IMR-90 (cell line): Measurements from ENCODE around the gene TSEN54. TPM values are rescaled to one million over a fixed set of nuclear protein-coding genes. Genes with fewer than 3 reads are reported as not detected.

Experiments used
- ATAC-seq: fragments of 200-7000 bp; cut with Tn5 transposase; 2 replicates; pipeline ENCODE4 v1.9.1; 2020; ENCODE audit warnings: low read depth, mild to moderate bottlenecking, moderate library complexity
- BruUV-seq: library from RNA; stranded (reverse); fragments of 400-500 nt; replicated peaks from 2 replicates; lab custom pipeline; 2021; lab: Mats Ljungman, UMichigan
- CTCF ChIA-PET: fragments of 300-600 bp; formaldehyde crosslinking; extraction: SDS; loops from one replicate; lab custom pipeline; 2021; ENCODE audit warnings: antibody characterized with exemption; lab: Yijun Ruan, JAX
- POLR2A ChIA-PET: fragments of 300-600 bp; sonication (Branson Sonifier 250); formaldehyde crosslinking; loops from one replicate; lab custom pipeline; 2022; ENCODE audit warnings: antibody characterized with exemption; ENCODE audit not compliant: unreplicated experiment; lab: Charles Lee
- DNase-seq: peaks from one replicate; pipeline ENCODE4 v3.0.0; 2013
- H2AFZ ChIP-seq: replicated peaks from 2 replicates; pipeline ENCODE3; 2013; ENCODE audit warnings: low read length, mild to moderate bottlenecking; ENCODE audit not compliant: poor library complexity
- H2AK5ac ChIP-seq: 2 replicates; pipeline ENCODE4 v1.6.1; 2013; ENCODE audit warnings: low read depth, low read length, inconsistent platforms
- H2AK9ac ChIP-seq: replicated peaks from 2 replicates; pipeline ENCODE3; 2013; ENCODE audit warnings: mild to moderate bottlenecking, low read depth, low read length, moderate library complexity; ENCODE audit not compliant: poor library complexity
- H2BK120ac ChIP-seq: 2 replicates; pipeline ENCODE4 v1.6.1; 2013; ENCODE audit warnings: low read depth, low read length, inconsistent platforms
- H2BK15ac ChIP-seq: 3 replicates; pipeline ENCODE4 v1.6.1; 2013; ENCODE audit warnings: low read depth, low read length, inconsistent platforms
- H2BK20ac ChIP-seq: 2 replicates; pipeline ENCODE4 v1.6.1; 2013; ENCODE audit warnings: low read depth, mild to moderate bottlenecking, inconsistent platforms, low read length, moderate library complexity
- H2BK5ac ChIP-seq: 2 replicates; pipeline ENCODE4 v1.6.1; 2013; ENCODE audit warnings: mild to moderate bottlenecking, low read depth, low read length, inconsistent platforms; ENCODE audit not compliant: poor library complexity, severe bottlenecking
- H3K14ac ChIP-seq: replicated peaks from 2 replicates; pipeline ENCODE4 v1.6.1; 2013; ENCODE audit warnings: low read depth, low read length, inconsistent platforms
- H3K18ac ChIP-seq: 2 replicates; pipeline ENCODE4 v1.6.1; 2013; ENCODE audit warnings: low read depth, low read length, control low read depth
- H3K23ac ChIP-seq: 2 replicates; pipeline ENCODE4 v1.6.1; 2013; ENCODE audit warnings: low read depth, low read length, inconsistent platforms
- H3K27ac ChIP-seq: 2 replicates; pipeline ENCODE4 v1.5.1; 2013; ENCODE audit warnings: mild to moderate bottlenecking, control low read depth, low read length; ENCODE audit not compliant: insufficient read depth
- H3K27me3 ChIP-seq: 2 replicates; pipeline ENCODE4 v1.6.1; 2013; ENCODE audit warnings: low read length; ENCODE audit not compliant: control insufficient read depth, insufficient read depth
- H3K36me3 ChIP-seq: 2 replicates; pipeline ENCODE4 v1.6.1; 2013; ENCODE audit warnings: low read length, mixed read lengths; ENCODE audit not compliant: control insufficient read depth, insufficient read depth
- H3K4ac ChIP-seq: 2 replicates; pipeline ENCODE4 v1.6.1; 2013; ENCODE audit warnings: low read depth, low read length, inconsistent platforms
- H3K4me1 ChIP-seq: 2 replicates; pipeline ENCODE4 v1.6.1; 2013; ENCODE audit warnings: low read length, mixed read lengths; ENCODE audit not compliant: control insufficient read depth, insufficient read depth
- H3K4me2 ChIP-seq: 2 replicates; pipeline ENCODE4 v1.6.1; 2013; ENCODE audit warnings: low read depth, mild to moderate bottlenecking, control low read depth, low read length, moderate library complexity
- H3K4me3 ChIP-seq: 2 replicates; pipeline ENCODE4 v1.5.1; 2013; ENCODE audit warnings: low read depth, mild to moderate bottlenecking, control low read depth, low read length, moderate library complexity; ENCODE audit not compliant: insufficient read depth
- H3K56ac ChIP-seq: 2 replicates; pipeline ENCODE4 v1.6.1; 2013; ENCODE audit warnings: low read length, inconsistent platforms; ENCODE audit not compliant: insufficient read depth; ENCODE audit errors: extremely low read depth
- H3K79me1 ChIP-seq, 2 experiments: 2 replicates each; pipeline ENCODE4 v1.6.1; 2013; ENCODE audit warnings: low read length in 2 of 2, inconsistent platforms in 1 of 2, low read depth in 1 of 2
- H3K9ac ChIP-seq: 2 replicates; pipeline ENCODE4 v1.6.1; 2013; ENCODE audit warnings: low read depth, low read length, control low read depth
- H3K9me1 ChIP-seq: 2 replicates; pipeline ENCODE4 v1.6.1; 2013; ENCODE audit warnings: low read length, inconsistent platforms; ENCODE audit not compliant: insufficient read depth
- H3K9me3 ChIP-seq: 2 replicates; pipeline ENCODE4 v1.6.1; 2013; ENCODE audit warnings: low read length; ENCODE audit not compliant: control insufficient read depth, insufficient read depth
- H4K20me1 ChIP-seq: 2 replicates; pipeline ENCODE4 v1.6.1; 2013; ENCODE audit warnings: low read length, inconsistent platforms; ENCODE audit not compliant: insufficient read depth
- H4K5ac ChIP-seq: 2 replicates; pipeline ENCODE4 v1.6.1; 2013; ENCODE audit warnings: mild to moderate bottlenecking, low read depth, low read length, control low read depth
- H4K8ac ChIP-seq, 2 experiments: 2 replicates each; pipeline ENCODE4 v1.6.1; 2013; ENCODE audit warnings: low read depth in 2 of 2, low read length in 2 of 2, control low read depth in 1 of 2, inconsistent platforms in 1 of 2
- H4K91ac ChIP-seq: 2 replicates; pipeline ENCODE4 v1.6.1; 2013; ENCODE audit warnings: low read depth, low read length, inconsistent platforms; ENCODE audit not compliant: insufficient read depth
- CHD1 ChIP-seq: IDR thresholded peaks from 2 replicates; pipeline ENCODE4 v1.6.1; 2012; ENCODE audit warnings: low read depth, low read length, improper control_type of control experiment
- POLR2A ChIP-seq: IDR thresholded peaks from 2 replicates; pipeline ENCODE4 v1.6.1; 2012; ENCODE audit warnings: mild to moderate bottlenecking, low read depth, low read length
- SMC3 ChIP-seq: fragments of 150-350 bp; IDR thresholded peaks from 2 replicates; pipeline ENCODE4 v1.6.1; 2016; ENCODE audit warnings: low read depth, mild to moderate bottlenecking, antibody characterized with exemption, low read length, moderate library complexity
- WGBS, 2 experiments: methylation state at CpG; one replicate each; pipeline versions ENCODE4 v1.1.5 to v1.1.7; 2013; ENCODE audit warnings: missing lambda C conversion rate in 2 of 2; ENCODE audit not compliant: insufficient read length in 1 of 2; ENCODE audit errors: extremely low coverage in 2 of 2; 5-methylcytosine and 5-hydroxymethylcytosine counted together
- dilution Hi-C: fragments of 300-500 bp; cut with HindIII; formaldehyde crosslinking; loops from one replicate; pipeline ENCODE4 v1.14.3; 2018; ENCODE audit warnings: low sequenced_read_pairs; ENCODE audit not compliant: unreplicated experiment
- in situ Hi-C: fragments of 300-500 bp; cut with MboI; formaldehyde crosslinking; loops from 3 replicates; pipeline ENCODE4 v1.14.3; 2019; ENCODE audit warnings: low sequenced_read_pairs, inconsistent platforms, mixed read lengths
- intact Hi-C: fragments of 100-400 bp; cut with micrococcal nuclease; formaldehyde crosslinking; loops from 2 replicates; pipeline ENCODE4 v1.10.0; 2022
- polyA plus RNA-seq, 3 experiments: library from polyadenylated mRNA; depleted of rRNA; stranded (reverse); fragments of >200 nt; gene quantifications; 2 replicates each; pipeline ENCODE4 v1.2.3, GENCODE V29; 2012; ENCODE audit warnings: low replicate concordance in 1 of 3
- total RNA-seq: library from RNA; depleted of rRNA; stranded (reverse); fragments of >200 nt; gene quantifications from 2 replicates; pipeline ENCODE4 v1.2.3, GENCODE V29; 2012

Gene TSEN54
- total and polyA plus RNA-seq, 2 of the 4 experiments (the other 2 are of a cell fraction), result 7.2 to 14.9 TPM

DNA sequence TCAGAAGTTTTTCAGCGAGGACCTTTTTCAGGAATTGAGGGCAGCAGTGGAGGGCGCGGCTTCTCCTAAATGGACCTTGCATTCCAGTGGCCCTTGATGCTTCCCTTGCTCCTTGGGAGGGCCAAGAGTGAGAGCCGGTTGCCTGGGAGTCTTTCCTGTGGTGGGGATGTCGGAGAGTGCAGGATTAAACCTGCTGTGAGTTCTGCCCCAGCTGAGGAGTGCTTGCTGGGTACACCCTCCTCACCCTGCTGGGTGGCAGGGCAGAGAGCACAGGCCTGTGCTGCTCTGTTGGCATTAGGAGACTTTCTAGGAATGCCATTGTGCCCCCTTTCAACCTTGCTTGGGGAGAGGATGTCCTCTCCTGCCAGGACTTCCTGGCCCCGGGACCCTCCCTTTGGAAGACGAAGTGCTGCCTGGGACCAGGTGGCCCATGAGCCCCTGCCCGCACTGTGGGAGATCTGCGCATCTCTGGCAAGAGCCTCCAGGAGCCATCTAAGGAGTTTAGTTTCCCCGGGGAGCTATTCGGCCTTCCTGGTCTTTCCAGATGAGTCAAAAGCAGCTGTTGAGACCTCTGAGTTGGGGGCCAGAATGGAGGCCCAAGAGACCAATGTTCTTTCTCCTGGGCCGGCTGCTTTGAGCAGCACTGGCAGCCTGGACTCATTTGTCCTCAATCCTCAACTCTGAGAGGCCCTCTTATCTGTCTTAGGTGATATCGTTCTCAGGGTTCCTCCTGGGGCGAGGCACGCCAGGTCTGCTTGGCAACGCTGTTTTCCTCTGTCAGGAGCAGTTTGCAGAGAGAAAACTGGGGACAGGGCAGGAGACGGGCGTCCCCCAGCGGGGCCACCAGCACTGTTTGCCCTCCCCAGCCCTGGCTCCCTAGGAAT, 14.8 kb downstream of the TSEN54 start:
- no peak for DNase-seq

More for the DNA sequence above, 14.8 kb downstream of the TSEN54 start:
- ChIA-PET POLR2A (no interaction called here), CTCF (no interaction called here)
- Histone ChIP-seq H3K9ac (no peak overlapping the region), H3K4ac (no peak overlapping the region), H3K36me3 (no peaks in the 10 kb centered on the region), H3K9me3 (no peaks in the 10 kb centered on the region), H4K5ac (no peak overlapping the region), H3K18ac (no peak overlapping the region), H3K14ac (no peak overlapping the region), H3K9me1 (no peaks in the 10 kb centered on the region), H3K4me2 (no peak overlapping the region), H3K4me3 (no peak overlapping the region), H2BK20ac (no peak overlapping the region), H2AK5ac (no peak overlapping the region), H4K91ac (no peak overlapping the region), H2AFZ (no peak overlapping the region), H2BK120ac (no peak overlapping the region), H2BK15ac (no peak overlapping the region), H3K23ac (no peak overlapping the region), H2AK9ac (no peak overlapping the region), H3K56ac (no peak overlapping the region), H4K8ac (no peak overlapping the region), H4K20me1 (0 out of 2 replicates have a peak, but pooled peaks cover 3% of the 10 kb centered on the region), H3K27me3 (peaks cover 35% of the 10 kb centered on the region), H3K4me1 (no peaks in the 10 kb centered on the region), H3K27ac (no peak overlapping the region), H2BK5ac (no peak overlapping the region), H3K79me1 (no peaks in the 10 kb centered on the region)
- dilution Hi-C loops, result no loop called here
- ATAC-seq, result no peak
- WGBS, 2 experiments, result 71% methylated on average over 7 of the region's 19 CpGs; no CpG with 5 or more reads in 1 of the 2 experiments
- in situ Hi-C loops, result no loop called here
- BruUV-seq, result no TSS peak
- intact Hi-C loops, result no loop called here
- TF ChIP-seq CHD1 (no peak), SMC3 (no peak), POLR2A (no peak)
